Measurements from ENCODE around the gene RNF44. TPM values are rescaled to one million over a fixed set of nuclear protein-coding genes. Genes with fewer than 3 reads are reported as not detected.

RNF44 gene
- total and polyA plus RNA-seq, 2 of the 4 experiments (the other 2 are of a cell fraction): 0.54 to 12.4 TPM

DNA sequence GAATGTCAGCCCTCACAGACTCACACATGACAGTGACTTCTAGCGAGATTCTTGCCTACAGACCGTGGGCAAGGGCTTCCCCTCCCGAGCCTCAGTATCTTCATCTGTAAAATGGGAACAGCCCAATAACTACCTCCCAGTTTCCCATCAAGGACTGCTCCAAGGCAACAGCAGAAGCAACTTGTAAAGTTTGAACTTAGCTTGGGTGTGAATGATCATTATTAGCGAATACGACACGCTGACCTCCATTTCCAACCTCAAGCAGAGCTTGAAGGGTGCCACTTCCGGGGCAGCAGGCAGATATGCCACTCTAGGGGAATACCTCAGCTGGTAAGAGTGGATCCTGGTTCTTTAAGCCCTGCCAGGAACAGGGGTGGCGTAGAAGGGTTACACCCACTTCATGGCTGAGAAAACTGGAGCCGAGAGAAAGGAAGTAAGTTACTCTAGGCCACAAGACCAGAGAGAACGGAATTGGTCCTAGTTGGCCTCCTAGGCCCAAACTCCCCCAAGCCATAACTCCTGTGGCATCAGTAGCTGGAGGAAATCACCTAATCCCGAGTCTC is 2.0 kb downstream of the RNF44 start:
- Histone ChIP-seq H3K27ac (ENCODE audit: insufficient read depth, low read length) (peak overlapping the region; percentile 19; the same call in 1 of the 2 replicates), H3K9ac (ENCODE audit: low read depth, low read length) (peak overlapping the region; percentile 31), H4K8ac (ENCODE audit: low read depth in 2 of 2, low read length in 2 of 2) (peak overlapping the region in 1 of 2 experiments; percentile 13; a peak in 2 of 4 replicates), H4K91ac (ENCODE audit: insufficient read depth, low read depth, low read length) (no peak overlapping the region), H2AK9ac (replicated peaks; ENCODE audit: low read depth, low read length, poor library complexity) (peak overlapping the region; percentile 22), H3K4ac (ENCODE audit: low read depth, low read length) (peak overlapping the region; percentile 37; the same call in 1 of the 2 replicates), H3K79me1 (ENCODE audit: low read depth in 1 of 2, low read length in 2 of 2) (peaks cover 23 to 49% of the 10 kb centered on the region in 2 experiments), H2BK120ac (ENCODE audit: low read depth, low read length) (no peak overlapping the region), H3K14ac (replicated peaks; ENCODE audit: low read depth, low read length) (0 out of 2 replicates have a peak overlapping the region, but pooled peaks have one; percentile 11), H3K4me3 (ENCODE audit: insufficient read depth, low read depth, low read length) (peak overlapping the region; percentile 69), H3K27me3 (ENCODE audit: control insufficient read depth, insufficient read depth, low read length) (no peaks in the 10 kb centered on the region), H2AK5ac (ENCODE audit: low read depth, low read length) (no peak overlapping the region), H3K9me3 (ENCODE audit: control insufficient read depth, insufficient read depth, low read length) (no peaks in the 10 kb centered on the region), H2BK20ac (ENCODE audit: low read depth, low read length) (no peak overlapping the region), H2BK15ac (ENCODE audit: low read depth, low read length) (no peak overlapping the region), H3K9me1 (ENCODE audit: insufficient read depth, low read length) (peaks cover 15% of the 10 kb centered on the region; the same call in 1 of the 2 replicates), H3K18ac (ENCODE audit: low read depth, low read length) (no peak overlapping the region), H3K4me2 (ENCODE audit: low read depth, low read length) (peak overlapping the region; percentile 76), H2BK5ac (ENCODE audit: low read depth, low read length, poor library complexity, severe bottlenecking) (no peak overlapping the region), H2AFZ (replicated peaks; ENCODE audit: low read length, poor library complexity) (peak overlapping the region; percentile 26), H4K20me1 (ENCODE audit: insufficient read depth, low read length) (peaks cover 28% of the 10 kb centered on the region), H3K23ac (ENCODE audit: low read depth, low read length) (peak overlapping the region; percentile 72), H3K4me1 (ENCODE audit: control insufficient read depth, insufficient read depth, low read length) (peaks cover 24% of the 10 kb centered on the region), H4K5ac (ENCODE audit: low read depth, low read length) (no peak overlapping the region), H3K36me3 (ENCODE audit: control insufficient read depth, insufficient read depth, low read length) (peaks cover 15% of the 10 kb centered on the region), H3K56ac (ENCODE audit: extremely low read depth, insufficient read depth, low read length) (no peak overlapping the region)
- WGBS, 2 experiments (ENCODE audit: extremely low coverage in 2 of 2, insufficient read length in 1 of 2): no CpG with 5 or more reads among the region's 11 CpGs
- ATAC-seq (ENCODE audit: low read depth) (no peak), DNase-seq (peak; percentile 24)
- in situ Hi-C loops (cut with MboI; ENCODE audit: low sequenced_read_pairs) (no loop called here), dilution Hi-C loops (cut with HindIII; ENCODE audit: low sequenced_read_pairs, unreplicated experiment) (no loop called here), intact Hi-C loops (cut with micrococcal nuclease) (no loop called here)
- TF ChIP-seq POLR2A (IDR thresholded peaks at IDR 0.05; ENCODE audit: low read depth, low read length): no peak
- TF ChIP-seq SMC3 (IDR thresholded peaks at IDR 0.05; ENCODE audit: low read depth, low read length): no peak
- TF ChIP-seq FOS (IDR thresholded peaks at IDR 0.05; ENCODE audit: low read depth, low read length): no peak
- no TSS peak for BruUV-seq (replicated peaks)
- POLR2A ChIA-PET (ENCODE audit: unreplicated experiment): no interaction called here
- CTCF ChIA-PET: no interaction called here

Data from IMR-90 (cell line).